GM08714 (cell line): Measurements from ENCODE around the gene MAN2A1.
A peak's percentile ranks its signal among the peaks of the same experiment; 100 is the strongest.

Experiments
- H3K4me3 ChIP-seq: fragments of 200-500 bp; sonication (Bioruptor generic); 2 replicates; pipeline ENCODE4 v1.5.1; 2014; ENCODE audit warnings: mild to moderate bottlenecking, low read length, inconsistent platforms
- ZNF274 ChIP-seq: IDR thresholded peaks from 2 replicates; pipeline ENCODE4 v1.6.1; 2012; ENCODE audit warnings: mild to moderate bottlenecking, low read depth, low read length

Gene MAN2A1

GRCh38 chr5:109668237-109668636 is 21.5 kb upstream of the MAN2A1 start:
- H3K4me3 ChIP-seq = no peak overlapping the region
- no peak for TF ChIP-seq ZNF274

GRCh38 chr5:109668668-109669422 is 20.9 kb upstream of the MAN2A1 start:
- no peak for TF ChIP-seq ZNF274

DNA sequence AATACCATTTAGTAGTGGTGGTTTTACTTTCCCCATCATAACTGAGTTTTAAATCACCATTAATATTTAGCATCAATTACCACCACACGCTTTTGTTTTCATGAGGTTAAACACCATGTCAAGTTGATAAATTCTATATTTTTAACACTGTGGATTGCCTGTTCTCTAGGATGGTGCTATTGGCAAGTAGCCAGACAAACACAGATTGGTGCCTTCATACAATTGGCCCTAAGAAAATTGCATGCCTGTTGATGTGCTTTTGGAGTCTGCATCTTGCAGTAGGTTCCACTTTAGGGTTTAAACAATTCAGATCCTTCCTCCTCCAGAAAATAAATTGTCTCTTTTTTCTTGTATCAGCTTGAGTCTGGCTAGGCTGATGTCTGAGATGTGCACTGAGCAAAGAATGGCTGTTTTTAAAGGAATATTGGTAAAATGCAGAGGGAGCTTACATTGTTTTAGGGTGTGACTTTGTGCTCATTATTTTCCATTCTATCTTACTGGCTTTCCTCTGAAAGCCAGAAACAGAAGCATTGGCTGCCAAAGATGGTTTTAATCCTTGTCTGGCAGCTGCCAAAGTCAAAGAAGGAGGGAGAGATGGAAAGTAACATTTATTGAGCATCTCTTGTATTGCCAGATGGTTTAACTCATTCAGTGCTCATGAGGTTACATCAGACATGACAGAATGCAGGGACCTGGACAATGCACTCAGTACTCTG is 19.6 kb upstream of the MAN2A1 start:
- no peak overlapping the region for H3K4me3 ChIP-seq
- no peak for TF ChIP-seq ZNF274

More at GRCh38 chr5:109668668-109669422, 20.9 kb upstream of the MAN2A1 start:
- H3K4me3 ChIP-seq = no peak overlapping the region

GRCh38 chr5:109671136-109671535 is 18.6 kb upstream of the MAN2A1 start:
- no peak for TF ChIP-seq ZNF274
- no peak overlapping the region for H3K4me3 ChIP-seq

- no peak overlapping the region for H3K4me3 ChIP-seq
- no peak for TF ChIP-seq ZNF274
Measured at GRCh38 chr5:109674596-109674995, 15.1 kb upstream of the MAN2A1 start.

DNA sequence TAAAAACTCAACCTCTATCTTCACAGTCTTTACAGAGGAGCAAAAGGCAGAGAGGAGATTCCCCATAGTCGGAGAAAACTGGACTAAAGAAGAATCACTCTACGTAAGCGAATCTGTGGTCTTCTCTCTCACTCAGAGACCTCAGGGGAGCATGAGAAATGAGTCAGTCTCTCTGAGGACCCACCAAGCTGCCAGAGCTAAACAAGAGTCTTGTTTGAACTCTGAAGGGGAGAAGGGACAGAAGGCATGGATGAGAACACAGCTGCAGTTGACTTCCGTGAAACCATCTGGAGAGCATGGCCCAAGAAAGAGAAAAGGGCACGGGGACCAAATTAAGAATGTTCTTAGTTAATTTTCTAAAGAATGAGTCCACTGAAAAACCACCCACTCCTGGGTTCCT is 12.8 kb upstream of the MAN2A1 start:
- no peak overlapping the region for H3K4me3 ChIP-seq
- TF ChIP-seq ZNF274 = no peak

DNA sequence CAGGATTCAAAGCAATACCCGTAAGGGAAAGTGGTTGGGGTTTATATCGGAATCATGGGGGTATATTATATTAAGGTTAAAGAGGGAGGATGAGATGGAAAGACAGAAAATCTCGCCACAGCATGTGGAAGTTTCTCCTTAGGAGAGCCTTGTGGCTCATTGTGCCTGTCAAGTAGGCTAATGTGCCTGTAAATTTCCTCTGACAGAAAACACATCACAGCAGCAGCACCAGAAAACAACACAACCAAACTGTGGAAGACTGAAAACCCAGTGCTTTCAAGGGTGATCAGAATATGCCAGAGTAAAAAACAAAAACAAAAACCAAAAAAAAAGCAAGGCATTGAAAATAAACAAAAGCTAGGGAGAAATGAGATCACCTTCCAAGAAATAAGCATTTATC is 11.3 kb upstream of the MAN2A1 start:
- no peak overlapping the region for H3K4me3 ChIP-seq
- TF ChIP-seq ZNF274 = no peak

DNA sequence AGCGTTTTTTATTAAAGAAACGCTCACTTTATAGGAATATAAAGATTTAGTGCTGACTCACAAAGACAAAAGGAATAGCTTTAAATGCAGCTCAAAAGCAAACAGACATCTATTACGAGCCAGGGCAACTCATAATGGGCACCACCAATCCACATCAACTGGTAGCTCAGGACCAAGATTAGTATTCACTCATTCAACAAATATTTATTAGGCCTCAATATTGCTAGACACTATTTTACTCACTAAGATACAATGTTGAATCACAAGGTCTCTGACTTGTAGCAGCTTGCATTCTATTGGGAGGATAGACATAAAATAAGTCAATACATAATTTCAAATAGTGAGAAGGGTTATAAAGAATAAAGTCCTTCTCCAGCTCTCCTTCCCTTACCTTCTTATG is 8.0 kb upstream of the MAN2A1 start:
- no peak overlapping the region for H3K4me3 ChIP-seq
- no peak for TF ChIP-seq ZNF274

- no peak overlapping the region for H3K4me3 ChIP-seq
- no peak for TF ChIP-seq ZNF274
Measured at GRCh38 chr5:109682383-109682782, 7.3 kb upstream of the MAN2A1 start.

GRCh38 chr5:109685916-109686315 is 3.8 kb upstream of the MAN2A1 start:
- TF ChIP-seq ZNF274 = no peak
- H3K4me3 ChIP-seq = no peak overlapping the region

GRCh38 chr5:109688630-109688969 is 1.1 kb upstream of the MAN2A1 start:
- H3K4me3 ChIP-seq = peak overlapping the region; percentile 67; the same call in 1 of the 2 replicates
- TF ChIP-seq ZNF274 = no peak

DNA sequence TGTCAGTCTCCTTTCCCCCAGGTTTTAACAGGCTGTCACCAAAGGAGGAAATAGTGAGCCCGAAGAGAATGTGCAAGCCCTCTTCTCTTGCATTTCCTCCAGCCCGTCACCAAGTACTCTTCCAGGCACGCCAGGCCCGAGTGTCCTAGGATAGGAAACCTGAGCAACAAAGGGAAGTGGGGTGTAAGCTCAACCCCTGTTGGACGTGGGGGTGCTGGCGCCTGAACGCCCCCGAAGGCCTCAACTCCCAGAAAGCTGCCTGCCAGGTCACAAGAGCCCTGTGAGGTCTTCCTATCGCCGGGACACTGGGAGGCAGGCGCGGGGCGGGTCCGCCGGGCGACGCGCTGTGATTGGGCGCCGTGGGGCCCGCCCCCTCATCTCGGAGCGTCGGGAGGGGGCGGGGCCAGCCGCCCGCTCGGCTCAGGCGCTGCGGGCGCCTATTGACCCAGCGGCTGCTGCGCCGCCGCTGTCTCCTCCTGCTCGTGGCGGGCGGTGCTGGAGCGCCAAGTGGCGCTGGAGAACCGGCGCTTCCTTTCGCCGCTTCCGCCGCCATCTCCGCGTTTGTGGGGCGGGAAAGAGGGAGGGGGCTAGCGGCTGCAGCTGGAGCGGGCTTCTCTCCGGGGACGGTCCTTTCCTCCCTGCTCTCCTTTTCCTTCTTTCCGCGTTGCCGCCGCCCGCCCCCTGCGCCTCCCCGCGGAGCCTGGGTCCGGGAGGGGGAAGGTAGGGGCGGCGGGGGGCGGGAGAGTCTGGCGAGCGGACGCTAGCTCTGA is 572 bp upstream of the MAN2A1 start:
- no peak for TF ChIP-seq ZNF274
- peak overlapping the region; percentile 80; the same call in 1 of the 2 replicates for H3K4me3 ChIP-seq

DNA sequence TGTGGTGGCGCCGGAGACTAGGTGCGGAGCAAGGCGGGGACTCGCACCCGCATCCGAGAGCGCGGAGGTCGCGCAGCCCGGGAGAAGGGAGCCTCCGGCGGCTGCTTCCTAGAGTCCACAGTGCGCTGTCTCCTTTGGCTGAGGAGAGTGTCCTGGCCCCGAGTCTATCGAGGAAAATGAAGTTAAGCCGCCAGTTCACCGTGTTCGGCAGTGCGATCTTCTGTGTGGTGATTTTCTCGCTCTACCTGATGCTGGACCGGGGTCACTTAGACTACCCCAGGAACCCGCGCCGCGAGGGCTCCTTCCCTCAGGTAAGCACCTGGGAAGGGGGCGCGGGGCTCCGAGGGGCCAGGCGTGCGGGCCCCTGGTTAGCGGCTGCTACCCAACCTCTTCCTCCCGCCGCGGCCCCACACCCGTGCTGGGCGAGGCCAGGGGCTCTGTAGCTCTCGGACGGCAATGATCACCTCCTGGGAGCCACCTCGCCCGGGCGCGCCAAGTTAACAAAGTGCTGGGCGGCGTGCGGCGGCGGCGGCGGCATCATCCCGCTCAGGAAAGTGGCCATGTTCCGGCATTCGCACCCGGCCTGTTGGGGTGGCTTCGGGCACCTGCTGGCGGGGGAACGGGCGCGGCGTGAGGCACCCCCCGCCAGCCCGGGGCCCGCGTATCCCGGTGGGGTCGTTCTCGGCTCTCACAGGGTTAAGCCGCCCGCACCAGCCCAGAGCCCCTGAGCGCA is 681 bp downstream of the MAN2A1 start:
- TF ChIP-seq ZNF274 = no peak
- H3K4me3 ChIP-seq = peak overlapping the region; percentile 80

- no peak for TF ChIP-seq ZNF274
- H3K4me3 ChIP-seq = peak overlapping the region; percentile 80
Measured at GRCh38 chr5:109690975-109691574, 1.3 kb downstream of the MAN2A1 start.

- TF ChIP-seq ZNF274 = no peak
- peak overlapping the region; percentile 80 for H3K4me3 ChIP-seq
Measured at GRCh38 chr5:109691996-109692395, 2.3 kb downstream of the MAN2A1 start.
